Measurements from ENCODE around the gene MTHFD1L.
A peak's percentile ranks its signal among the peaks of the same experiment; 100 is the strongest.

Gene MTHFD1L

GRCh38 chr6:151067684-151068596 is 202.4 kb downstream of the MTHFD1L start:
- H3K36me3 ChIP-seq (ENCODE audit: control insufficient read depth, insufficient read depth, low read length): no peaks in the 10 kb centered on the region
- no peaks in the 10 kb centered on the region for H3K27me3 ChIP-seq (ENCODE audit: control insufficient read depth, insufficient read depth, low read length)
- H3K9ac ChIP-seq (ENCODE audit: low read length): no peak overlapping the region
- H3K4me3 ChIP-seq (ENCODE audit: low read length): no peak overlapping the region
- peak overlapping the region; percentile 60 for H3K27ac ChIP-seq (ENCODE audit: low read depth, low read length)
- peaks cover 31% of the 10 kb centered on the region for H3K4me1 ChIP-seq (ENCODE audit: control insufficient read depth, insufficient read depth, low read length)

- Histone ChIP-seq H3K36me3 (ENCODE audit: control insufficient read depth, insufficient read depth, low read length) (no peaks in the 10 kb centered on the region), H3K9ac (ENCODE audit: low read length) (no peak overlapping the region), H3K27ac (ENCODE audit: low read depth, low read length) (peak overlapping the region; percentile 60), H3K4me1 (ENCODE audit: control insufficient read depth, insufficient read depth, low read length) (peaks cover 24% of the 10 kb centered on the region), H3K27me3 (ENCODE audit: control insufficient read depth, insufficient read depth, low read length) (no peaks in the 10 kb centered on the region), H3K4me3 (ENCODE audit: low read length) (no peak overlapping the region)
These were observed 203.3 kb downstream of the MTHFD1L start for GRCh38 chr6:151068761-151069312.

GRCh38 chr6:151069641-151070040 is 204.1 kb downstream of the MTHFD1L start:
- H3K36me3 ChIP-seq (ENCODE audit: control insufficient read depth, insufficient read depth, low read length): no peaks in the 10 kb centered on the region
- H3K4me3 ChIP-seq (ENCODE audit: low read length): no peak overlapping the region
- peaks cover 24% of the 10 kb centered on the region for H3K4me1 ChIP-seq (ENCODE audit: control insufficient read depth, insufficient read depth, low read length)
- H3K27me3 ChIP-seq (ENCODE audit: control insufficient read depth, insufficient read depth, low read length): no peaks in the 10 kb centered on the region
- H3K27ac ChIP-seq (ENCODE audit: low read depth, low read length): no peak overlapping the region
- no peak overlapping the region for H3K9ac ChIP-seq (ENCODE audit: low read length)

- Histone ChIP-seq H3K9ac (ENCODE audit: low read length) (no peak overlapping the region), H3K36me3 (ENCODE audit: control insufficient read depth, insufficient read depth, low read length) (no peaks in the 10 kb centered on the region), H3K4me3 (ENCODE audit: low read length) (peak overlapping the region; percentile 51), H3K4me1 (ENCODE audit: control insufficient read depth, insufficient read depth, low read length) (peaks cover 24% of the 10 kb centered on the region), H3K27me3 (ENCODE audit: control insufficient read depth, insufficient read depth, low read length) (no peaks in the 10 kb centered on the region), H3K27ac (ENCODE audit: low read depth, low read length) (peak overlapping the region; percentile 83)
These were observed 205.1 kb downstream of the MTHFD1L start for GRCh38 chr6:151070631-151071051.

- peak overlapping the region; percentile 83 for H3K27ac ChIP-seq (ENCODE audit: low read depth, low read length)
These were observed 205.8 kb downstream of the MTHFD1L start for GRCh38 chr6:151071295-151071694.

GRCh38 chr6:151073146-151073545 is 207.6 kb downstream of the MTHFD1L start:
- H3K4me1 ChIP-seq (ENCODE audit: control insufficient read depth, insufficient read depth, low read length): peaks cover 16% of the 10 kb centered on the region
- H3K27ac ChIP-seq (ENCODE audit: low read depth, low read length): no peak overlapping the region
- H3K9ac ChIP-seq (ENCODE audit: low read length): no peak overlapping the region

More at GRCh38 chr6:151071295-151071694, 205.8 kb downstream of the MTHFD1L start:
- H3K4me3 ChIP-seq (ENCODE audit: low read length): peak overlapping the region; percentile 51
- no peaks in the 10 kb centered on the region for H3K27me3 ChIP-seq (ENCODE audit: control insufficient read depth, insufficient read depth, low read length)
- H3K36me3 ChIP-seq (ENCODE audit: control insufficient read depth, insufficient read depth, low read length): no peaks in the 10 kb centered on the region
- H3K9ac ChIP-seq (ENCODE audit: low read length): no peak overlapping the region
- H3K4me1 ChIP-seq (ENCODE audit: control insufficient read depth, insufficient read depth, low read length): peaks cover 24% of the 10 kb centered on the region

GRCh38 chr6:151073701-151074100 is 208.2 kb downstream of the MTHFD1L start:
- Histone ChIP-seq H3K27me3 (ENCODE audit: control insufficient read depth, insufficient read depth, low read length) (no peaks in the 10 kb centered on the region), H3K4me1 (ENCODE audit: control insufficient read depth, insufficient read depth, low read length) (peaks cover 12% of the 10 kb centered on the region), H3K9ac (ENCODE audit: low read length) (no peak overlapping the region), H3K36me3 (ENCODE audit: control insufficient read depth, insufficient read depth, low read length) (no peaks in the 10 kb centered on the region), H3K27ac (ENCODE audit: low read depth, low read length) (no peak overlapping the region), H3K4me3 (ENCODE audit: low read length) (no peak overlapping the region)

More at GRCh38 chr6:151073146-151073545, 207.6 kb downstream of the MTHFD1L start:
- no peaks in the 10 kb centered on the region for H3K36me3 ChIP-seq (ENCODE audit: control insufficient read depth, insufficient read depth, low read length)
- no peak overlapping the region for H3K4me3 ChIP-seq (ENCODE audit: low read length)
- no peaks in the 10 kb centered on the region for H3K27me3 ChIP-seq (ENCODE audit: control insufficient read depth, insufficient read depth, low read length)

GRCh38 chr6:151075005-151075404 is 209.5 kb downstream of the MTHFD1L start:
- H3K27ac ChIP-seq (ENCODE audit: low read depth, low read length): no peak overlapping the region
- no peaks in the 10 kb centered on the region for H3K27me3 ChIP-seq (ENCODE audit: control insufficient read depth, insufficient read depth, low read length)
- H3K4me3 ChIP-seq (ENCODE audit: low read length): no peak overlapping the region
- peaks cover 9% of the 10 kb centered on the region for H3K4me1 ChIP-seq (ENCODE audit: control insufficient read depth, insufficient read depth, low read length)
- no peaks in the 10 kb centered on the region for H3K36me3 ChIP-seq (ENCODE audit: control insufficient read depth, insufficient read depth, low read length)
- no peak overlapping the region for H3K9ac ChIP-seq (ENCODE audit: low read length)

GRCh38 chr6:151075527-151075926 is 210.0 kb downstream of the MTHFD1L start:
- H3K4me1 ChIP-seq (ENCODE audit: control insufficient read depth, insufficient read depth, low read length): peaks cover 6% of the 10 kb centered on the region
- H3K9ac ChIP-seq (ENCODE audit: low read length): no peak overlapping the region
- H3K27ac ChIP-seq (ENCODE audit: low read depth, low read length): no peak overlapping the region

GRCh38 chr6:151075930-151076555 is 210.5 kb downstream of the MTHFD1L start:
- H3K27ac ChIP-seq (ENCODE audit: low read depth, low read length): no peak overlapping the region
- no peak overlapping the region for H3K4me3 ChIP-seq (ENCODE audit: low read length)
- peaks cover 4% of the 10 kb centered on the region for H3K4me1 ChIP-seq (ENCODE audit: control insufficient read depth, insufficient read depth, low read length)
- no peaks in the 10 kb centered on the region for H3K36me3 ChIP-seq (ENCODE audit: control insufficient read depth, insufficient read depth, low read length)
- H3K27me3 ChIP-seq (ENCODE audit: control insufficient read depth, insufficient read depth, low read length): no peaks in the 10 kb centered on the region
- no peak overlapping the region for H3K9ac ChIP-seq (ENCODE audit: low read length)

More at GRCh38 chr6:151075527-151075926, 210.0 kb downstream of the MTHFD1L start:
- Histone ChIP-seq H3K4me3 (ENCODE audit: low read length) (no peak overlapping the region), H3K36me3 (ENCODE audit: control insufficient read depth, insufficient read depth, low read length) (no peaks in the 10 kb centered on the region), H3K27me3 (ENCODE audit: control insufficient read depth, insufficient read depth, low read length) (no peaks in the 10 kb centered on the region)

GRCh38 chr6:151078655-151079054 is 213.2 kb downstream of the MTHFD1L start:
- H3K9ac ChIP-seq (ENCODE audit: low read length): no peak overlapping the region
- H3K4me1 ChIP-seq (ENCODE audit: control insufficient read depth, insufficient read depth, low read length): no peaks in the 10 kb centered on the region

GRCh38 chr6:151081656-151082055 is 216.2 kb downstream of the MTHFD1L start:
- no peaks in the 10 kb centered on the region for H3K4me1 ChIP-seq (ENCODE audit: control insufficient read depth, insufficient read depth, low read length)
- no peak overlapping the region for H3K27ac ChIP-seq (ENCODE audit: low read depth, low read length)
- H3K36me3 ChIP-seq (ENCODE audit: control insufficient read depth, insufficient read depth, low read length): no peaks in the 10 kb centered on the region

More at GRCh38 chr6:151078655-151079054, 213.2 kb downstream of the MTHFD1L start:
- Histone ChIP-seq H3K27ac (ENCODE audit: low read depth, low read length) (no peak overlapping the region), H3K27me3 (ENCODE audit: control insufficient read depth, insufficient read depth, low read length) (no peaks in the 10 kb centered on the region), H3K4me3 (ENCODE audit: low read length) (no peak overlapping the region), H3K36me3 (ENCODE audit: control insufficient read depth, insufficient read depth, low read length) (no peaks in the 10 kb centered on the region)

More at GRCh38 chr6:151081656-151082055, 216.2 kb downstream of the MTHFD1L start:
- no peaks in the 10 kb centered on the region for H3K27me3 ChIP-seq (ENCODE audit: control insufficient read depth, insufficient read depth, low read length)
- no peak overlapping the region for H3K4me3 ChIP-seq (ENCODE audit: low read length)
- H3K9ac ChIP-seq (ENCODE audit: low read length): no peak overlapping the region
